Prostate gland (tissue), 2 donors: ENCODE data around the gene MXD3.

Source experiments
- POLR2AphosphoS5 ChIP-seq: sonication (generic); formaldehyde crosslinking; IDR thresholded peaks from one replicate; pipeline ENCODE4 v1.6.1; 2017; ENCODE audit warnings: antibody characterized with exemption
- TF ChIP-seq, protein P1 (sequence below), 4 experiments: fragments of 200-600 bp in 2 of 4; fragments of 450-650 bp in 2 of 4; sonication (generic) in 2 of 4; IDR thresholded peaks; 1 replicate in 3 of 4; 2 replicates in 1 of 4; pipeline ENCODE4 v1.5.1; 2016 to 2019; ENCODE audit warnings: antibody characterized with exemption in 4 of 4, mild to moderate bottlenecking in 2 of 4, moderate library complexity in 2 of 4

DNA sequence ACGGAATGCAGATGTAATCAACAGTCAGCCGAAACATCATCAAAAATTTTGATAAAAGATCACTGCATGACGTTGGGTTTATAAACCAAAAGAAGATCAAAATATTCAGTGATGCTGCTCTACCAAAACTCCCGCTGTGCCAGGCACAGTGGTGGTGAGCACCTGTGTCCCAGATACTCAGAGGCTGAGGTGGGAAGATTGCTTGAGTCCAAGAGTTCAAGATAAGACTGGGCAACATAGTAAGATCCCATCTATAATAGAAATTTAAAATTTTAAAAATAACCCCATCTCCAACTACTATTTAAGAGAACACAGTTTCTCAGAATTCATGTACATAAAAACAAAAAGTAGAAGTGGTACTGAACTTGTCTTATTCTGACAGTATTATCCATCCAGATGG is 36.0 kb upstream of the MXD3 start:
- TF ChIP-seq, protein P1, sequence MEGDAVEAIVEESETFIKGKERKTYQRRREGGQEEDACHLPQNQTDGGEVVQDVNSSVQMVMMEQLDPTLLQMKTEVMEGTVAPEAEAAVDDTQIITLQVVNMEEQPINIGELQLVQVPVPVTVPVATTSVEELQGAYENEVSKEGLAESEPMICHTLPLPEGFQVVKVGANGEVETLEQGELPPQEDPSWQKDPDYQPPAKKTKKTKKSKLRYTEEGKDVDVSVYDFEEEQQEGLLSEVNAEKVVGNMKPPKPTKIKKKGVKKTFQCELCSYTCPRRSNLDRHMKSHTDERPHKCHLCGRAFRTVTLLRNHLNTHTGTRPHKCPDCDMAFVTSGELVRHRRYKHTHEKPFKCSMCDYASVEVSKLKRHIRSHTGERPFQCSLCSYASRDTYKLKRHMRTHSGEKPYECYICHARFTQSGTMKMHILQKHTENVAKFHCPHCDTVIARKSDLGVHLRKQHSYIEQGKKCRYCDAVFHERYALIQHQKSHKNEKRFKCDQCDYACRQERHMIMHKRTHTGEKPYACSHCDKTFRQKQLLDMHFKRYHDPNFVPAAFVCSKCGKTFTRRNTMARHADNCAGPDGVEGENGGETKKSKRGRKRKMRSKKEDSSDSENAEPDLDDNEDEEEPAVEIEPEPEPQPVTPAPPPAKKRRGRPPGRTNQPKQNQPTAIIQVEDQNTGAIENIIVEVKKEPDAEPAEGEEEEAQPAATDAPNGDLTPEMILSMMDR (IDR thresholded peaks at IDR 0.05): no peak
- no peak for TF ChIP-seq POLR2AphosphoS5
